Stimulated activated CD8-positive, alpha-beta memory T cell treated with anti-CD3 and anti-CD28 coated beads, Interleukin-7, amount 100 ng/mL, for 1 hour (primary cell): ENCODE results near the gene FAM168B.

ENCODE experiments used
- DNase-seq, 2 donors: peaks; one replicate each; pipeline ENCODE4 v3.0.0-alpha.2; 2020; ENCODE audit warnings: low read depth in 2 of 2

Gene FAM168B

GRCh38 chr2:131039908-131040660, 53.2 kb downstream of the FAM168B start:
- no peak for DNase-seq

GRCh38 chr2:131039535-131039907, 53.7 kb downstream of the FAM168B start:
- no peak for DNase-seq

- DNase-seq, result no peak
These were observed 54.2 kb downstream of the FAM168B start for GRCh38 chr2:131039101-131039440.

- DNase-seq, result no peak
These were observed 54.8 kb downstream of the FAM168B start for GRCh38 chr2:131038258-131039100.

GRCh38 chr2:131037398-131038257, 55.6 kb downstream of the FAM168B start:
- no peak for DNase-seq

- DNase-seq, result no peak
These were observed 56.4 kb downstream of the FAM168B start for GRCh38 chr2:131036696-131037397.

GRCh38 chr2:131036269-131036668, 57.0 kb downstream of the FAM168B start:
- DNase-seq, result no peak

- no peak for DNase-seq
These were observed 57.4 kb downstream of the FAM168B start for GRCh38 chr2:131035826-131036231.

GRCh38 chr2:131035112-131035825, 58.0 kb downstream of the FAM168B start:
- DNase-seq, result no peak

- DNase-seq, result no peak
These were observed 58.9 kb downstream of the FAM168B start for GRCh38 chr2:131034122-131035051.

- DNase-seq, result no peak
These were observed 59.5 kb downstream of the FAM168B start for GRCh38 chr2:131033786-131034121.

GRCh38 chr2:131032393-131032836, 60.8 kb downstream of the FAM168B start:
- DNase-seq, result no peak

GRCh38 chr2:131031875-131032274, 61.4 kb downstream of the FAM168B start:
- DNase-seq, result no peak

- no peak for DNase-seq
These were observed 61.8 kb downstream of the FAM168B start for GRCh38 chr2:131031431-131031841.

GRCh38 chr2:131030478-131030971, 62.7 kb downstream of the FAM168B start:
- no peak for DNase-seq

GRCh38 chr2:131029812-131030211, 63.4 kb downstream of the FAM168B start:
- DNase-seq, result no peak

GRCh38 chr2:131027566-131028528, 65.4 kb downstream of the FAM168B start:
- DNase-seq, result no peak

- no peak for DNase-seq
These were observed 66.3 kb downstream of the FAM168B start for GRCh38 chr2:131026919-131027318.
